KMS-11 (cell line): Measurements from ENCODE around the gene GAS2L3.

Experiments used
- H2AFZ ChIP-seq: fragments of 200-600 bp; sonication (generic); 2 replicates; pipeline ENCODE4 v1.6.1; 2016; ENCODE audit warnings: antibody characterized with exemption, mixed run types, low read depth
- H3K27ac ChIP-seq: fragments of 200-600 bp; sonication (generic); 2 replicates; pipeline ENCODE4 v1.6.1; 2016; ENCODE audit warnings: mild to moderate bottlenecking, mixed run types
- H3K27me3 ChIP-seq: fragments of 200-600 bp; sonication (generic); 2 replicates; pipeline ENCODE4 v1.6.1; 2017; ENCODE audit warnings: mild to moderate bottlenecking, low read depth, mixed run types, moderate library complexity; ENCODE audit not compliant: insufficient read depth
- H3K36me3 ChIP-seq: fragments of 200-600 bp; sonication (generic); 2 replicates; pipeline ENCODE4 v1.6.1; 2017; ENCODE audit warnings: mild to moderate bottlenecking, mixed run types; ENCODE audit not compliant: insufficient read depth
- H3K4me1 ChIP-seq: fragments of 200-600 bp; sonication (generic); 2 replicates; pipeline ENCODE4 v1.6.1; 2016; ENCODE audit warnings: mild to moderate bottlenecking, low read depth, mixed run types; ENCODE audit not compliant: poor library complexity, severe bottlenecking
- H3K4me2 ChIP-seq: fragments of 200-600 bp; sonication (generic); 2 replicates; pipeline ENCODE4 v1.7.0; 2016; ENCODE audit warnings: mild to moderate bottlenecking, mixed run types
- H3K4me3 ChIP-seq: fragments of 200-600 bp; sonication (generic); IDR thresholded peaks from 2 replicates; pipeline ENCODE4 v1.6.1; 2017; ENCODE audit warnings: low read depth, low read length, mixed read lengths; ENCODE audit not compliant: insufficient read depth
- H3K79me2 ChIP-seq: fragments of 200-600 bp; sonication (generic); 2 replicates; pipeline ENCODE4 v1.6.1; 2016; ENCODE audit warnings: low read depth, mixed run types; ENCODE audit not compliant: insufficient read depth
- H3K9ac ChIP-seq: fragments of 200-600 bp; sonication (generic); 2 replicates; pipeline ENCODE4 v1.6.1; 2016; ENCODE audit warnings: mild to moderate bottlenecking, mixed run types
- H4K20me1 ChIP-seq: fragments of 200-600 bp; sonication (generic); 2 replicates; pipeline ENCODE4 v1.6.1; 2016; ENCODE audit warnings: mild to moderate bottlenecking, mixed run types; ENCODE audit not compliant: insufficient read depth
- TF ChIP-seq, protein P1 (sequence below): fragments of 200-600 bp; sonication (generic); conservative IDR thresholded peaks from 2 replicates; pipeline ENCODE4 v1.6.1; 2017; ENCODE audit warnings: low read depth, mild to moderate bottlenecking, antibody characterized with exemption, low read length, moderate library complexity, mixed read lengths

Gene GAS2L3

DNA sequence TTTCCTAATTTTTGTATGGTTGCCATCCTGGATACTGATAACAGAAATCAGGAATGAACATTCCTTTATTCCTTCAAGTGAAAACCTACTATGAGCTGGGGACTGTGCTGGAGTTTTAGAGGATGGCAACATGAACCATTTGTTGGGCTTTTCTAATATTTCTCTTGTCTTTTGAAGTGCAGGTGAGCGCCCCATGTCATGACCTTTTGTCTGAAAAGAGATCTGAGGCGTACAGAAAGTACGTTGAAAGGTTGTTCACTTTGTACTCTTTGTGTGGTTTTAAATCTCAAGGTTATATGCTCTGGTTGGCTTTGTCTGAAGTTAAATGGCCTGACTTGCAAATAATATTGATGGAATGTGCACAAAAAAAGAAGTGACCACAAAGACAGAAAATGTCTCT lies 79.0 kb downstream of the GAS2L3 start:
- TF ChIP-seq, protein P1, sequence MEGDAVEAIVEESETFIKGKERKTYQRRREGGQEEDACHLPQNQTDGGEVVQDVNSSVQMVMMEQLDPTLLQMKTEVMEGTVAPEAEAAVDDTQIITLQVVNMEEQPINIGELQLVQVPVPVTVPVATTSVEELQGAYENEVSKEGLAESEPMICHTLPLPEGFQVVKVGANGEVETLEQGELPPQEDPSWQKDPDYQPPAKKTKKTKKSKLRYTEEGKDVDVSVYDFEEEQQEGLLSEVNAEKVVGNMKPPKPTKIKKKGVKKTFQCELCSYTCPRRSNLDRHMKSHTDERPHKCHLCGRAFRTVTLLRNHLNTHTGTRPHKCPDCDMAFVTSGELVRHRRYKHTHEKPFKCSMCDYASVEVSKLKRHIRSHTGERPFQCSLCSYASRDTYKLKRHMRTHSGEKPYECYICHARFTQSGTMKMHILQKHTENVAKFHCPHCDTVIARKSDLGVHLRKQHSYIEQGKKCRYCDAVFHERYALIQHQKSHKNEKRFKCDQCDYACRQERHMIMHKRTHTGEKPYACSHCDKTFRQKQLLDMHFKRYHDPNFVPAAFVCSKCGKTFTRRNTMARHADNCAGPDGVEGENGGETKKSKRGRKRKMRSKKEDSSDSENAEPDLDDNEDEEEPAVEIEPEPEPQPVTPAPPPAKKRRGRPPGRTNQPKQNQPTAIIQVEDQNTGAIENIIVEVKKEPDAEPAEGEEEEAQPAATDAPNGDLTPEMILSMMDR, result no peak
- H3K4me2 ChIP-seq, result peak overlapping the region; percentile 38
- no peaks in the 10 kb centered on the region for H3K27me3 ChIP-seq
- no peak overlapping the region for H3K9ac ChIP-seq
- no peak overlapping the region for H3K4me3 ChIP-seq
- H3K36me3 ChIP-seq, result no peaks in the 10 kb centered on the region
- H4K20me1 ChIP-seq, result no peaks in the 10 kb centered on the region
- peaks cover 27% of the 10 kb centered on the region for H3K4me1 ChIP-seq
- H3K27ac ChIP-seq, result peak overlapping the region; percentile 12; the same call in 1 of the 2 replicates
- H3K79me2 ChIP-seq, result no peaks in the 10 kb centered on the region
- H2AFZ ChIP-seq, result no peak overlapping the region

DNA sequence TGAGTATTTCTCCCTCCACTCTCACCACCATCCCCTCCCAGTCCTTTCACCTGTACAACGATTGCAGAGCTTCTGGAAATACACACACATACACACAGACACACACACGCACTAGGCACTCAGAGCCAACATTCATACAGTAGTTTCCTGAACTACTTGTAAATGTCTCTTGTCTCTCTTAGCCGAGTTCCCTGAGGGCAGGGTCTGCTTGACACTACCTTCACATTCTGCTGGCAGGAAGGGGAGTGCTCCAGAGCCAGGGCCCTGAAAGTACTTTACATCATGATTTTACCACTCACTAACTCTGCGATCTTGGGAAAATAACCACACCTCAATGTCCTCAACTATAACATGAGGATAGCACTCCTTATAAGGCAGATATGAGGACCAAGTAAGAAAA lies 82.7 kb downstream of the GAS2L3 start:
- Histone ChIP-seq H3K27me3 (no peaks in the 10 kb centered on the region), H4K20me1 (no peaks in the 10 kb centered on the region), H3K4me2 (no peak overlapping the region), H3K79me2 (no peaks in the 10 kb centered on the region), H3K36me3 (no peaks in the 10 kb centered on the region), H3K27ac (no peak overlapping the region), H3K4me1 (peaks cover 25% of the 10 kb centered on the region), H3K9ac (no peak overlapping the region), H3K4me3 (no peak overlapping the region), H2AFZ (no peak overlapping the region)
- TF ChIP-seq, protein P1, result no peak

GRCh38 chr12:100656856-100657255 lies 83.4 kb downstream of the GAS2L3 start:
- Histone ChIP-seq H2AFZ (no peak overlapping the region), H3K4me2 (no peak overlapping the region), H3K9ac (no peak overlapping the region), H3K4me3 (no peak overlapping the region), H3K27ac (no peak overlapping the region), H4K20me1 (no peaks in the 10 kb centered on the region), H3K27me3 (no peaks in the 10 kb centered on the region), H3K79me2 (no peaks in the 10 kb centered on the region), H3K36me3 (no peaks in the 10 kb centered on the region), H3K4me1 (peaks cover 18% of the 10 kb centered on the region)
- TF ChIP-seq, protein P1, result no peak

DNA sequence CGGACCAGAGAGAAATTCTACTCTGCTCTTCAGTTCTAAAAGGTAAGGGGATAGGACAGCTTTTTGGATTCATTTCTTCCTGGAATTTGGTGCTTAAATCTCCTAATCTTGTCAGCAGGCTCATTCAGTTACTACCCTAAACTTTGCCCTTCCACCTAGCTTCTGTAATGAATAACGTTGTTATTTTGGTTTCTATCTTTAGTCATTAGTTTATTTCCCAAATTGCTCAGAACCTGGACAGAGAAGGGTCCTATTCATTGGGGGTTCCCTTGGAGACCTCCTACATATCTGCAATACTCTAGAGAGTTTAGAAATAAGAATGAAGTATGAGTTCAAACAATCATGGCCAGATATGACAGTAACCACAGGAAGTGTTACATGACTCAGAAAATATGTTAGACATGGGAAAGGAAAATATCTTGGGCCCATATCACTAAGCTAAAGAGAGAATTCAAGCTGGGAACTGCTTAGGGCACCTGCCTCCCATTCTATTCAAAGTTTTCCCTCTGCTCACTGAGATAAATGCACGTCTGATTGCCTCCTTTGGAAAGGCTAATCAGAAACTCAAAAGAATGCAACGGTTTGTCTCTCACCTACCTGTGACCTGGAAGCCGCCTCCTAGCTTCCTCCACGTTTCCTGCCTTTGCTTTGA lies 87.9 kb downstream of the GAS2L3 start:
- Histone ChIP-seq H3K4me2 (no peak overlapping the region), H3K27me3 (no peaks in the 10 kb centered on the region), H3K4me1 (no peaks in the 10 kb centered on the region), H3K9ac (no peak overlapping the region), H2AFZ (no peak overlapping the region), H3K79me2 (no peaks in the 10 kb centered on the region), H3K36me3 (no peaks in the 10 kb centered on the region), H3K4me3 (no peak overlapping the region), H3K27ac (no peak overlapping the region), H4K20me1 (no peaks in the 10 kb centered on the region)
- TF ChIP-seq, protein P1, result no peak
